Measurements from ENCODE around the gene LRRC1.

Gene LRRC1

DNA sequence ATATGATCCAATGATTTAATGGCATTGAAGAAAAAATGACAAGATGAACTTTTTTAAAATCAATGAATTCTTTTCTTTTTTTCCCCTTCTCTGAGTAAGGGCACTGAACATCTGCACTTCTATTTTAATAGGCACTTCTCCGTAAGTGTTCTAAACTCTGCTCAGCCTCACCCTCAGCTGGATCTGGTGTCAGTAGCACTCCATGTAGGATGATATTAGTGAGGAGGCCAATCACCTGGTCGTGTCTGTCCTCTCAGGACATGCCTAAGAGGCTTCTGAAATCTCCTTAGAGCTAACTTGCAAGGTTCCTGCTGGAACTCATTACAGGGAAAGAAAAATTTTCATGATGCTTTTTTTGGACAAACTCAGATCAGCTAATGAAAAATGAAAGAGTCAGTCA lies 167.8 kb downstream of the LRRC1 start:
- DNase-seq (ENCODE audit: low read depth): no peak

- DNase-seq (ENCODE audit: low read depth): no peak
These were observed 172.6 kb downstream of the LRRC1 start for GRCh38 chr6:53967415-53967814.
